Vagina (tissue), 2 donors: Measurements from ENCODE around the gene MYO18A. TPM values are rescaled to one million over a fixed set of nuclear protein-coding genes. Genes with fewer than 3 reads are reported as not detected.

ENCODE experiments used
- DNase-seq, 2 donors: peaks; one replicate each; pipeline ENCODE4 v3.0.0-alpha.2; 2017; ENCODE audit errors: extremely low spot score in 2 of 2
- H3K27ac ChIP-seq: fragments of 200-600 bp; sonication (generic); one replicate; pipeline ENCODE4 v1.5.1; 2019
- H3K27me3 ChIP-seq: fragments of 200-600 bp; sonication (generic); one replicate; pipeline ENCODE4 v1.5.1; 2019
- H3K36me3 ChIP-seq, 2 donors: fragments of 200-600 bp; sonication (generic); one replicate each; pipeline ENCODE4 v1.5.1; 2017 to 2019
- H3K4me1 ChIP-seq: fragments of 200-600 bp; sonication (generic); one replicate; pipeline ENCODE4 v1.5.1; 2019
- H3K4me3 ChIP-seq, 2 donors: fragments of 200-600 bp; sonication (generic); 1 replicate in 1 of 2; 2 replicates in 1 of 2; pipeline ENCODE4 v1.5.1; 2016 to 2019
- H3K9me3 ChIP-seq: fragments of 200-600 bp; sonication (generic); one replicate; pipeline ENCODE4 v1.5.1; 2019
- POLR2A ChIP-seq, 2 donors: fragments of 450-650 bp; IDR thresholded peaks; one replicate each; pipeline ENCODE4 v1.6.1; 2017; ENCODE audit warnings: antibody characterized with exemption in 2 of 2, mild to moderate bottlenecking in 2 of 2, moderate library complexity in 2 of 2
- POLR2AphosphoS5 ChIP-seq, 2 donors: sonication (generic); formaldehyde crosslinking; IDR thresholded peaks; one replicate each; pipeline ENCODE4 v1.9.0; 2017; ENCODE audit warnings: antibody characterized with exemption in 2 of 2, mild to moderate bottlenecking in 2 of 2, low read depth in 1 of 2; ENCODE audit not compliant: insufficient read depth in 1 of 2
- intact Hi-C: fragments of 100-400 bp; cut with DNase I; formaldehyde crosslinking; loops from one replicate; pipeline ENCODE4 v1.15.1; 2023
- total RNA-seq: library from RNA; depleted of rRNA; stranded (reverse); fragments of >200 nt; gene quantifications from one replicate; pipeline ENCODE4 v1.2.3, GENCODE V29; 2016
- TF ChIP-seq, protein P1 (sequence below), 3 experiments: fragments of 450-650 bp in 2 of 3; fragments of 200-600 bp in 1 of 3; sonication (generic) in 1 of 3; IDR thresholded peaks; one replicate each; pipeline ENCODE4 v1.5.1; 2017 to 2019; ENCODE audit warnings: antibody characterized with exemption in 3 of 3, mild to moderate bottlenecking in 2 of 3, moderate library complexity in 2 of 3

The MYO18A gene
- total RNA-seq, 1 donor from 2014 or later, result 70.7 TPM

DNA sequence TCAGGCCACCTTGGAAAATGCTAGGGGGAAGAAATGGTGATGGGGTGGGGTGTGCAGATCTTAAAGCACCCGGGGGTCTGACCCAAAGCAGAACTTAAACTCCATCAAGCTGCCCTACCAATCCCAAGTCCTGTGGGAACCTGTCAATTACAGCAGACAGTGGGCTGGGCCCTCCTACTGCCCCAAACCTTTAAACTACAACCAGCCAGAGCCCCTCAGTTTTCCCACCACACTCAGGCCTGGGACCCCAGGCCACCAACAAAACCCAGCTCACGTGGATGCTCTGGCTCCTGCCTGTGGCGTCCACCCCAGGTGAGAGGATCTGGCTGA lies 2.7 kb downstream of the MYO18A start:
- no peak for DNase-seq
- intact Hi-C loops, result loop anchor here (5.0 kb wide), 1 partner anchor 35 kb away; no protein-coding TSS in a partner anchor
- Histone ChIP-seq H3K9me3 (no peaks in the 10 kb centered on the region), H3K4me1 (peaks cover 52% of the 10 kb centered on the region), H3K4me3 (peak overlapping the region in 1 of 2 donors; percentile 48), H3K36me3 (no peaks in the 10 kb centered on the region), H3K27me3 (no peaks in the 10 kb centered on the region), H3K27ac (peak overlapping the region; percentile 93)
- no peak for TF ChIP-seq POLR2A (IDR thresholded peaks at IDR 0.05)
- TF ChIP-seq, protein P1, sequence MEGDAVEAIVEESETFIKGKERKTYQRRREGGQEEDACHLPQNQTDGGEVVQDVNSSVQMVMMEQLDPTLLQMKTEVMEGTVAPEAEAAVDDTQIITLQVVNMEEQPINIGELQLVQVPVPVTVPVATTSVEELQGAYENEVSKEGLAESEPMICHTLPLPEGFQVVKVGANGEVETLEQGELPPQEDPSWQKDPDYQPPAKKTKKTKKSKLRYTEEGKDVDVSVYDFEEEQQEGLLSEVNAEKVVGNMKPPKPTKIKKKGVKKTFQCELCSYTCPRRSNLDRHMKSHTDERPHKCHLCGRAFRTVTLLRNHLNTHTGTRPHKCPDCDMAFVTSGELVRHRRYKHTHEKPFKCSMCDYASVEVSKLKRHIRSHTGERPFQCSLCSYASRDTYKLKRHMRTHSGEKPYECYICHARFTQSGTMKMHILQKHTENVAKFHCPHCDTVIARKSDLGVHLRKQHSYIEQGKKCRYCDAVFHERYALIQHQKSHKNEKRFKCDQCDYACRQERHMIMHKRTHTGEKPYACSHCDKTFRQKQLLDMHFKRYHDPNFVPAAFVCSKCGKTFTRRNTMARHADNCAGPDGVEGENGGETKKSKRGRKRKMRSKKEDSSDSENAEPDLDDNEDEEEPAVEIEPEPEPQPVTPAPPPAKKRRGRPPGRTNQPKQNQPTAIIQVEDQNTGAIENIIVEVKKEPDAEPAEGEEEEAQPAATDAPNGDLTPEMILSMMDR (IDR thresholded peaks at IDR 0.05), result no peak
- TF ChIP-seq POLR2AphosphoS5 (IDR thresholded peaks at IDR 0.05; ENCODE audit: insufficient read depth in 1 of 2, low read depth in 1 of 2), result no peak

DNA sequence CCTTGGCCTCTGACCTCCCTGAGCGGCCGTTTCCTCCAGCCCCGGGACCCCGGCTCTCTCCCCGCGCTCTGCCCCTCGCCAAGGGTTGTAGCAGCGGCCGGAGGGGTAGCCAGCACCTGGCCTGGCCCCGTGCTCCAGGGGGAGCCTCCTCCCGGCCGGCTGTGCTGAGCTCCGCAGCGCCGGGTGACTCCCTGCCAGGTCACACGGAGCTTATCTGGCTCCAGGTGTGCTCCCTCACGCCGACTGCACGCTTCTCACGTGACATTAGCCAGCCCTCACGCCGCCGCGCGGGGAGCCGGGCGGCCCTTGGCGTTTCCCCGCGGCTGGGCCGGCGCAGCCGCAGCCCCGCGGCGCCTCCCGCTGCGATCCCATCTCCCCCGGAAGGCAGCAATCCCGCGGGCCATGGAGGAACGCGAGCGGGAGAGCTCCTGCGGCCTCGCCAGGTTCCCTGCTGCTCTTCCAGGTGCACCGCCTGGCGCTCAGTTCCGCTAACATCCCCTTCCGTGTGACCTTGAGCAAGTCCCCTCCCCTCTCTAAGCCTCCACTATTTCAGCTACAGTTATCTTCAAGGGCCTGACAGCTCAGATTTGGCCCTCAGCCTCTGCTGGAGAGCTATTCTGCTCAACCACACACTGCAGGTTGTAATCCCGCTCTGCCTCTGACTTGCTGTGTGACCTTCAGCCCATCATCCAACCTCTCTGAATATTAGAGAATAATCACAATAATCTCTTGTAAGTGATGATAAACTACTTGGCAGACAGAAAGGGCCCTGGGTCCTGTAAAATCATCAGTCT lies 3.4 kb downstream of the MYO18A start:
- Histone ChIP-seq H3K27ac (peak overlapping the region; percentile 93), H3K27me3 (no peaks in the 10 kb centered on the region), H3K36me3 (no peaks in the 10 kb centered on the region), H3K4me1 (peaks cover 52% of the 10 kb centered on the region), H3K9me3 (no peaks in the 10 kb centered on the region), H3K4me3 (peak overlapping the region; percentile 48 to 64)
- DNase-seq, result no peak
- intact Hi-C loops, result loop anchor here (5.0 kb wide), 1 partner anchor 34 kb away; no protein-coding TSS in a partner anchor
- peak; percentile 21 to 33 for TF ChIP-seq POLR2AphosphoS5 (IDR thresholded peaks at IDR 0.05; ENCODE audit: insufficient read depth in 1 of 2, low read depth in 1 of 2)
- no peak for TF ChIP-seq POLR2A (IDR thresholded peaks at IDR 0.05)
- TF ChIP-seq, protein P1 (IDR thresholded peaks at IDR 0.05), result no peak

DNA sequence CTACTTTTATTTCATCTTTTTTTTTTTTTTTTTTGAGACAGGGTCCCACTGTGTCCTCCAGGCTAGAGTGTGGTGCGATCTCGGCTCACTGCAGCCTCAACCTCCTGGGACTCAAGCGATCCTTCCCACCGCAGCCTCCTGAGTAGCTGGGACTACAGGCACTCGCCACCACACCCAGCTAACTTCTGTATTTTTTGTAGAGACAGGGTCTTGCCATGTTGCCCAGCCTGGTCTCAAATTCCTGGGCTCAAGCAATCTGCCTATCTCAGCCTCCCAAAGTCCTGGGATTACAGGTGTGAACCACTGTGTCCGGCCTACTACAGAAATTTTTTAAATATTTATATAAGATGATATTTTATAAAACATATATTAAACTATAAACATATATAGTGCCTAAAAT lies 4.8 kb downstream of the MYO18A start:
- TF ChIP-seq POLR2A (IDR thresholded peaks at IDR 0.05) (no peak), POLR2AphosphoS5 (IDR thresholded peaks at IDR 0.05; ENCODE audit: insufficient read depth in 1 of 2, low read depth in 1 of 2) (no peak)
- TF ChIP-seq, protein P1 (IDR thresholded peaks at IDR 0.05), result no peak
- H3K27me3 ChIP-seq, result no peaks in the 10 kb centered on the region
- H3K36me3 ChIP-seq, result no peaks in the 10 kb centered on the region
- DNase-seq, result no peak
- intact Hi-C loops, result loop anchor here (5.0 kb wide), 1 partner anchor 33 kb away; no protein-coding TSS in a partner anchor
- peaks cover 41% of the 10 kb centered on the region for H3K4me1 ChIP-seq
- no peak overlapping the region for H3K4me3 ChIP-seq
- no peaks in the 10 kb centered on the region for H3K9me3 ChIP-seq
- no peak overlapping the region for H3K27ac ChIP-seq

DNA sequence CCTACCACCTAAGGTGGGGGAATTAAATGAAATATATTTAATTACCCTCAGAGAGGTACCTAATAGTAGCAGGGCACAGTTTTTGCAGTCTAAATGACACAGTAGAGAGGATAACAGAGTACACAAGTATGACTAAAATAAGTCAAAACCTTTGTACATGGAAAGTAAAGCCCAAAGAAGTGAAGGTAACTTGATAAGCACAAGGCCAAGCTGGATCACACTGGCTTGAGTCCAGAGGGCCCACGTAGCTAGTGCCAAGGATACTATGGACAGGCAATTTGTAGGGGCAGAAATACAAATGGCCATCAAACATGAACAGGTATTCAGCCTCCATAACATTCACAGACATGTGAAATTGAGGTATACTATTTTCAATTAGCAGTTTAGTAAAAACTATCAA lies 7.6 kb downstream of the MYO18A start:
- intact Hi-C loops, result no loop called here
- no peak for DNase-seq
- Histone ChIP-seq H3K4me3 (no peak overlapping the region), H3K4me1 (peaks cover 31% of the 10 kb centered on the region), H3K9me3 (no peaks in the 10 kb centered on the region), H3K27me3 (no peaks in the 10 kb centered on the region), H3K36me3 (no peaks in the 10 kb centered on the region), H3K27ac (no peak overlapping the region)
- TF ChIP-seq POLR2A (IDR thresholded peaks at IDR 0.05) (no peak), POLR2AphosphoS5 (IDR thresholded peaks at IDR 0.05; ENCODE audit: insufficient read depth in 1 of 2, low read depth in 1 of 2) (no peak)
- TF ChIP-seq, protein P1 (IDR thresholded peaks at IDR 0.05), result no peak

DNA sequence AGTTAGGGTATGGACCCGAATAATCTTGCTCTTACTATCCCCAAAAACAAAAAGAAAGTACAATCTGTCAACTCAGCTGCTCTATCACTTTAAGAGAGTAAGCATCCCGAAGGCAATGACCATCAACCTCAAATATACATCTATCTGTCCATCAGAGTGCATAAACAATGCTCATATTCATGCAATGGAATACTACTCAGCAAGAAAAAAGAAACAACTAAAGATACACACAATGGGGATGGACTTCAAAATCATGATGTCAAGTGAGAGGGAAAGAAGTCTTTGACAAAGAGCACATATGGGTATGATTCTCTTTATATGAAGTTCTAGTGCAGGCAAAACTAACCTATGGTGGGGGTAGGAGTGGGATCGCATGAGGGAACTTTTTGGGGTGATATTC lies 9.5 kb downstream of the MYO18A start:
- Histone ChIP-seq H3K27ac (no peak overlapping the region), H3K4me3 (no peak overlapping the region), H3K36me3 (peaks cover 0 to 9% of the 10 kb centered on the region in 2 donors), H3K4me1 (peaks cover 14% of the 10 kb centered on the region), H3K27me3 (no peaks in the 10 kb centered on the region), H3K9me3 (no peaks in the 10 kb centered on the region)
- intact Hi-C loops, result no loop called here
- DNase-seq, result no peak
- no peak for TF ChIP-seq POLR2AphosphoS5 (IDR thresholded peaks at IDR 0.05; ENCODE audit: insufficient read depth in 1 of 2, low read depth in 1 of 2)
- TF ChIP-seq, protein P1 (IDR thresholded peaks at IDR 0.05), result no peak
- no peak for TF ChIP-seq POLR2A (IDR thresholded peaks at IDR 0.05)
